Vagina (tissue), 2 donors: ENCODE data around the gene MAGI3. TPM values are rescaled to one million over a fixed set of nuclear protein-coding genes. Genes with fewer than 3 reads are reported as not detected.
"Not testable (repeated sequence)": the region's sequence is repeated elsewhere in the genome, so short reads cannot be mapped to it uniquely, and the experiment has no call there.

ENCODE experiments used
- DNase-seq, 2 donors: peaks; one replicate each; pipeline ENCODE4 v3.0.0-alpha.2; 2017; ENCODE audit errors: extremely low spot score in 2 of 2
- H3K27ac ChIP-seq: fragments of 200-600 bp; sonication (generic); one replicate; pipeline ENCODE4 v1.5.1; 2019
- H3K27me3 ChIP-seq: fragments of 200-600 bp; sonication (generic); one replicate; pipeline ENCODE4 v1.5.1; 2019
- H3K36me3 ChIP-seq, 2 donors: fragments of 200-600 bp; sonication (generic); one replicate each; pipeline ENCODE4 v1.5.1; 2017 to 2019
- H3K4me1 ChIP-seq: fragments of 200-600 bp; sonication (generic); one replicate; pipeline ENCODE4 v1.5.1; 2019
- H3K4me3 ChIP-seq, 2 donors: fragments of 200-600 bp; sonication (generic); 1 replicate in 1 of 2; 2 replicates in 1 of 2; pipeline ENCODE4 v1.5.1; 2016 to 2019
- H3K9me3 ChIP-seq: fragments of 200-600 bp; sonication (generic); one replicate; pipeline ENCODE4 v1.5.1; 2019
- POLR2A ChIP-seq, 2 donors: fragments of 450-650 bp; IDR thresholded peaks; one replicate each; pipeline ENCODE4 v1.6.1; 2017; ENCODE audit warnings: antibody characterized with exemption in 2 of 2, mild to moderate bottlenecking in 2 of 2, moderate library complexity in 2 of 2
- POLR2AphosphoS5 ChIP-seq, 2 donors: sonication (generic); formaldehyde crosslinking; IDR thresholded peaks; one replicate each; pipeline ENCODE4 v1.9.0; 2017; ENCODE audit warnings: antibody characterized with exemption in 2 of 2, mild to moderate bottlenecking in 2 of 2, low read depth in 1 of 2; ENCODE audit not compliant: insufficient read depth in 1 of 2
- intact Hi-C: fragments of 100-400 bp; cut with DNase I; formaldehyde crosslinking; loops from one replicate; pipeline ENCODE4 v1.15.1; 2023
- total RNA-seq: library from RNA; depleted of rRNA; stranded (reverse); fragments of >200 nt; gene quantifications from one replicate; pipeline ENCODE4 v1.2.3, GENCODE V29; 2016
- TF ChIP-seq, protein P1 (sequence below), 3 experiments: fragments of 450-650 bp in 2 of 3; fragments of 200-600 bp in 1 of 3; sonication (generic) in 1 of 3; IDR thresholded peaks; one replicate each; pipeline ENCODE4 v1.5.1; 2017 to 2019; ENCODE audit warnings: antibody characterized with exemption in 3 of 3, mild to moderate bottlenecking in 2 of 3, moderate library complexity in 2 of 3

The MAGI3 gene
- total RNA-seq, 1 donor from 2014 or later, result 18.4 TPM

DNA sequence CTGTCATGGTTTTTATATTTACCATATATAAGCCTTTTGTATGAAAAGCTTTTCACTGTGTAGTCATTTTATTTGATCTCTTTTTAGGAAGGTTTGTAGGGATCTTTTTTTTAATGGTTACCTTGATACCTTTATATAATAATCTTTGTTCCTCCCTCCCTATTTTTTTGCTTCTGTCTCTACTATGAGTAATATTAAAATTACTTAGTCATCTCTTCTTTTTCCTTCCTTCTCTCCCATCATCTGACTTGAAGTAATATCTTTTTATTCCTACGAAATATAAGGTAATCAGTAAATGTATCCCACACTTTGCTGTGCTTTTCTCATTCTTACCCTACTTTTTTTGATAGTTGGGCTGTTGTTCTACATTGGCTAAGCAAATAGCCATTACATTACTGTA is 161.4 kb downstream of the MAGI3 start:
- intact Hi-C loops, result no loop called here
- no peaks in the 10 kb centered on the region for H3K9me3 ChIP-seq
- TF ChIP-seq, protein P1, sequence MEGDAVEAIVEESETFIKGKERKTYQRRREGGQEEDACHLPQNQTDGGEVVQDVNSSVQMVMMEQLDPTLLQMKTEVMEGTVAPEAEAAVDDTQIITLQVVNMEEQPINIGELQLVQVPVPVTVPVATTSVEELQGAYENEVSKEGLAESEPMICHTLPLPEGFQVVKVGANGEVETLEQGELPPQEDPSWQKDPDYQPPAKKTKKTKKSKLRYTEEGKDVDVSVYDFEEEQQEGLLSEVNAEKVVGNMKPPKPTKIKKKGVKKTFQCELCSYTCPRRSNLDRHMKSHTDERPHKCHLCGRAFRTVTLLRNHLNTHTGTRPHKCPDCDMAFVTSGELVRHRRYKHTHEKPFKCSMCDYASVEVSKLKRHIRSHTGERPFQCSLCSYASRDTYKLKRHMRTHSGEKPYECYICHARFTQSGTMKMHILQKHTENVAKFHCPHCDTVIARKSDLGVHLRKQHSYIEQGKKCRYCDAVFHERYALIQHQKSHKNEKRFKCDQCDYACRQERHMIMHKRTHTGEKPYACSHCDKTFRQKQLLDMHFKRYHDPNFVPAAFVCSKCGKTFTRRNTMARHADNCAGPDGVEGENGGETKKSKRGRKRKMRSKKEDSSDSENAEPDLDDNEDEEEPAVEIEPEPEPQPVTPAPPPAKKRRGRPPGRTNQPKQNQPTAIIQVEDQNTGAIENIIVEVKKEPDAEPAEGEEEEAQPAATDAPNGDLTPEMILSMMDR (IDR thresholded peaks at IDR 0.05), result no peak
- TF ChIP-seq POLR2A (IDR thresholded peaks at IDR 0.05) (no peak), POLR2AphosphoS5 (IDR thresholded peaks at IDR 0.05; ENCODE audit: insufficient read depth in 1 of 2, low read depth in 1 of 2) (no peak)

DNA sequence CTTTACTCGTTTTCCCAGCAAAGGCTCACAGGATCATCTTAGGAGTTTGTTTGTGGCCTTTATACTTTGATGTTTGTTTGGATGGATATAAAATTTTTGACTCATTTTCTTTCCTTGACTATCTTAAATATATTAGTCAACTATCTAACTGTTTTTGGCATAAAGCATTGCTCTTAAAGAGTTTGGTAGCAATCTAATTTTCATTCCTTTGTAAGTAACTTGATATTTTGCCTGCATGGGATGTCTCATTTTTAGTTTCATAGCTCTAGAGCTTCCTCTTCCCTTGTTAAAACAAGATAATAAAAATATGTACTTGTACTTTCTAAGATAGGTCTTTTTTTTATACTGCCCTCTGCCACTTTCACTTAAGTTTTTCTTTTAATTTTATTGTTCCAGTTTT is 161.9 kb downstream of the MAGI3 start:
- intact Hi-C loops, result no loop called here
- no peaks in the 10 kb centered on the region for H3K27me3 ChIP-seq
- no peak for DNase-seq
- H3K9me3 ChIP-seq, result no peaks in the 10 kb centered on the region
- H3K4me1 ChIP-seq, result no peaks in the 10 kb centered on the region
- TF ChIP-seq POLR2A (IDR thresholded peaks at IDR 0.05) (no peak), POLR2AphosphoS5 (IDR thresholded peaks at IDR 0.05; ENCODE audit: insufficient read depth in 1 of 2, low read depth in 1 of 2) (no peak)
- TF ChIP-seq, protein P1 (IDR thresholded peaks at IDR 0.05), result no peak
- peaks cover 0 to 4% of the 10 kb centered on the region in 2 donors for H3K36me3 ChIP-seq
- no peak overlapping the region for H3K27ac ChIP-seq
- H3K4me3 ChIP-seq, result no peak overlapping the region

More for the DNA sequence above, 161.4 kb downstream of the MAGI3 start:
- Histone ChIP-seq H3K27me3 (no peaks in the 10 kb centered on the region), H3K27ac (no peak overlapping the region), H3K4me1 (no peaks in the 10 kb centered on the region), H3K36me3 (no peaks in the 10 kb centered on the region), H3K4me3 (no peak overlapping the region)
- no peak for DNase-seq

DNA sequence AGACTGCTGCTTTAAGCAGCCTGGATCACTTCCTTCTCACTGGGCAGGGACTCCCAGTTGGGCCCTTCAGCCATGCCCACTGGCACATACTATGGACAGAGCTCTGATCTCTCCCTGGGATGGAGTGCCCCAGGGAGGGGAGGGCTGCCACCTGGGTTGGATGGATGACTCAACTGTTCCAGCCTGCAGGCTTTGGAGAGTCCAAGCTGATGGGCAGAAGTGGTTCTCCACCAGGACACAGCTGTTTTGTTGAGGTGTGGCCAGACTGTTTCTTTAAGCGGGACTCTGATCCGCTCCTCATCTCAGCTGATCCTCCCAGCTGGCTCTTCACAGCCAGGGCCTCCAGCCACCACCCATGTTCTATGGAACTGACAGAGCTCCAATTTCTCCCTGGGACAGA is 166.9 kb downstream of the MAGI3 start:
- TF ChIP-seq POLR2A (IDR thresholded peaks at IDR 0.05), result no peak
- TF ChIP-seq, protein P1 (IDR thresholded peaks at IDR 0.05), result no peak
- no peak for TF ChIP-seq POLR2AphosphoS5 (IDR thresholded peaks at IDR 0.05; ENCODE audit: insufficient read depth in 1 of 2, low read depth in 1 of 2)
- Histone ChIP-seq H3K4me3 (no peak overlapping the region), H3K4me1 (no peaks in the 10 kb centered on the region), H3K9me3 (no peaks in the 10 kb centered on the region), H3K27ac (no peak overlapping the region), H3K27me3 (no peaks in the 10 kb centered on the region), H3K36me3 (peaks cover 0 to 4% of the 10 kb centered on the region in 2 donors)
- no peak for DNase-seq
- intact Hi-C loops, result no loop called here

DNA sequence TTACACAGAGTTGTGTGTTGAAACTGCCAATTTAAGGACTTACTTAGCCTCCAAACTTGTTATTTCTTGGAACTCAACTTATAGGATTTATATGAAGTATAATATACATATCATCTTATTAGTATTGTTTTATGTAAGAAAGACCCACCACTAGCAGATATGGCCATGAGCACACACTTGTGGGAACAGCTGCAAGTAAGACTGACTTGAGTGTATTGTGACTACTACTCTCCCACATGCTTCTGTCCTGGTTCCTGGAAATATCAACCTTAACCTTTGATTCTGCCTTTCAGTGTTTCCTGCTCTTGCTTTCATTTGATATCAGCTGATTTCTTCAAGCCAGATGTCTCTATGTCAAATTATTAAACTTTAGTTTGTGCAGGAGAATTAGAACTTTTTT is 175.3 kb downstream of the MAGI3 start:
- DNase-seq, result no peak
- H3K27ac ChIP-seq, result no peak overlapping the region
- TF ChIP-seq, protein P1 (IDR thresholded peaks at IDR 0.05), result no peak
- TF ChIP-seq POLR2AphosphoS5 (IDR thresholded peaks at IDR 0.05; ENCODE audit: insufficient read depth in 1 of 2, low read depth in 1 of 2), result no peak
- no peak for TF ChIP-seq POLR2A (IDR thresholded peaks at IDR 0.05)
- H3K4me1 ChIP-seq, result no peaks in the 10 kb centered on the region
- H3K9me3 ChIP-seq, result peaks cover 6% of the 10 kb centered on the region
- no peaks in the 10 kb centered on the region for H3K27me3 ChIP-seq
- intact Hi-C loops, result no loop called here
- H3K4me3 ChIP-seq, result no peak overlapping the region
- no peaks in the 10 kb centered on the region for H3K36me3 ChIP-seq

DNA sequence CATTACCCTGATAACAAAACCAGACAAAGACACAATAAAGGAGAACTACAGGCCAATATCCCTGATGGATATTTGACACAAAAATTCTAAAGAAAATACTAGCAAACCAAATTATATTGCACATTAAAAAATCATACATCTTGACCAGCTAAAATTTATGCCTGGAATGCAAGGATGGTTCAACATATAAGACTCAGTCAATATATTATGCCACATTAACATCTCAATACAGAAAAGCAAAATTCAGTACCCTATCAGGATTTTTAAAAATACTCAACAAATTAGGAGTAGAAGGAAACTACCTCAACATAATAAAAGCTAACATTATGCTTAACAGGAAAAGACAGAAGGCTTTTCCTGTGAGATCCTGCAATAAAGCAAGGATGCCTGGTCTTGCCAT is 177.1 kb downstream of the MAGI3 start:
- Histone ChIP-seq H3K9me3 (peaks cover 6% of the 10 kb centered on the region), H3K4me3 (no peak overlapping the region), H3K27me3 (no peaks in the 10 kb centered on the region), H3K27ac (no peak overlapping the region), H3K4me1 (no peaks in the 10 kb centered on the region), H3K36me3 (no peaks in the 10 kb centered on the region)
- intact Hi-C loops, result no loop called here
- DNase-seq, result no peak
- TF ChIP-seq POLR2AphosphoS5 (IDR thresholded peaks at IDR 0.05; ENCODE audit: insufficient read depth in 1 of 2, low read depth in 1 of 2) (no peak), POLR2A (IDR thresholded peaks at IDR 0.05) (no peak)
- TF ChIP-seq, protein P1 (IDR thresholded peaks at IDR 0.05), result no peak

DNA sequence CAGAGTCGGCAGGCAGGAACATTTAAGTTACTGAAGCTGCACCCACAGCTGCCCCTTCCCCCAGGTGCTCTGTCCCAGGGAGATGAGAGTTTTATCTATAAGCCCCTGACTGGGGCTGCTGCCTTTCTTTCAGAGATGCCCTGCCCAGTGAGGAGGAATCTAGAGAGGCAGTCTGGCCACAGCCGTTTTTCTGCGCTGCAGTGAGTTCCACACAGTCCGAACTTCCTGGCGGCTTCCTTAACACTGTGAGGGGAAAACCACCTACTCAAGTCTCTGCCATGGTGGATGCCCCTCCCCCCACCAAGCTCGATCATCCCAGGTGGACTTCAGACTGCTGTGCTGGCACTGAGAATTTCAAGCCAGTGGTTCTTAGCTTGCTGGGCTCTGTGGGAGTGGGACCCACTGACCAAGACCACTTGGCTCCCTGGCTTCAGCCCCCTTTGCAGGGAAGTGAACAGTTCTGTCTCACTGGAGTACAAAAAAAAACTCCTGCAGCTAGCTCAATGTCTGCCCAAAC is 185.5 kb downstream of the MAGI3 start:
- H3K27me3 ChIP-seq, H3K4me3 ChIP-seq, H3K36me3 ChIP-seq, H3K4me1 ChIP-seq, DNase-seq, H3K9me3 ChIP-seq, intact Hi-C loops, H3K27ac ChIP-seq: not testable (repeated sequence)
